SKM-1 (cell line): ENCODE results near the gene G3BP1.
"Not testable (repeated sequence)": the region's sequence is repeated elsewhere in the genome, so short reads cannot be mapped to it uniquely, and the experiment has no call there.

Experiments
- DNase-seq: peaks from one replicate; lab custom pipeline; 2025; ENCODE audit not compliant: unreplicated experiment; lab: John Stamatoyannopoulos, UW

The G3BP1 gene

DNA sequence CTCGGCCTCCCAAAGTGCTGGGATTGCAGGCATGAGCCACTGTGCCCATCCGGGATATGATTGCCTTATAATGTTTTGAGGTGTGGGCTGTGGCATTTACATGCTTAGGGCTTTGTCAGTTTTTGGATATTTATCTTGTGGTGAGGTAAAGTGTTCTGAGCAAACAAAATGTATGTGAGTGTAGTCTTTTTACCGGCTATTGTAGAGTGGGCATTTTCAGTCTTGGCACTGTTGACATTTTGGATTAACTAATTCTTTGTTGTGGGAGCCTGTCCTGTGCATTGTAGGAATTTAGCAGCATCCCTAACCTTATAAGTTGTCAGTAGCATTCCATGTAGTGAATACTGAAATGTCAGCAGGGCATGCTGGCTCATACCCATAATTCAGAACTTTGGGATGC lies 21.6 kb downstream of the G3BP1 start:
- no peak for DNase-seq

DNA sequence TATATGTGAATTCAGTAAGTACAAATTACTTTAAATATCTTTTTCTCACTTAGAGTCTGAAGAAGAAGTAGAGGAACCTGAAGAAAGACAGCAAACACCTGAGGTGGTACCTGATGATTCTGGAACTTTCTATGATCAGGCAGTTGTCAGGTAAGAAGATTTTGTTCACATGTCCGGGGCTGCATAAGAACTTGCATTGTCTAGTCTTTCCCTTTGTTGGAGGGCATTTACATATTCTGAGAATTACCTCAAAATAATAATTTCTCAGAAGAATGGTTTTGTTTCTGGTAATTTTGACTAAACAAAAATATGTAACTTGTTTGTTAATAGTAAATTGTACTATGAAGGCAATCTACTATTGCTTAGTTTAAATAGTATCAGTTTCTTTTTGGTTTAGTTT lies 23.7 kb downstream of the G3BP1 start:
- no peak for DNase-seq

DNA sequence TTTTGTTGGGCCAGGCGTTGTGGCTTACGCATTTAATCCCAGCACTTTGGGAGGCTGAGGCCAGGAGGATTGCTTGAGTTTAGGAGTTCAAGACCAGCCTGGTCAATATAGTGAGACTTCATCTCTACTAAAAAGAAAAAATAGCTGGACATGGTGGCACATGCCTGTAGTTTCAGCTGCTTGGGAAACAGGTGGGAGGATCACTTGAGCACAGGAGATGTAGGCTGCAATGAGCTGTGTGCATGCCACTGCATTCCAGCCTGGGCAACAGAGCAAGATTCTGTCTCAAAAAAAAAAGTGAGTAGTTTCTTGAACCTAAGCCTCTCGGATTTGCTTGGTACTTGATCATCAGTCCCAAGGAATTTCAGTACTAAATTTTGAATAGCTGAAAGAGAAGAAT lies 26.9 kb downstream of the G3BP1 start:
- DNase-seq: no peak

DNA sequence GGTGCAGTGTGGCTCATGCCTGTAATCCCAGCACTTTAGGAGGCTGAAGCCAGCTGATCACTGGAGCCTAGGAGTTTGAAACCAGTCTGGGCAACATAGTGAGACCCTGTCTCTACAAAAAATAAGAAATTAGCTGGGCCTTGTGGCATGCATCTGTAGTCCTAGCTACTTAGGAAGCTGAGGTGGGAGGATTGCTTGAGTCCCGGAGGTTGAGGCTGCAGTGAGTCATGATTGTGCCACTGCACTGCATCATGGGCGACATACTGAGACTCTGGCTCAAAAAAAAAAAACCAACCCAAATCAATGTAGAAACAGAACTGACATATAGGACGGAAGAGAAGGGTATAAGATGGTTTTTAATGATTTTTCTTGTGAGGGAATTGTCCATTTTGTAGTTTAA lies 27.7 kb downstream of the G3BP1 start:
- DNase-seq: no peak

DNA sequence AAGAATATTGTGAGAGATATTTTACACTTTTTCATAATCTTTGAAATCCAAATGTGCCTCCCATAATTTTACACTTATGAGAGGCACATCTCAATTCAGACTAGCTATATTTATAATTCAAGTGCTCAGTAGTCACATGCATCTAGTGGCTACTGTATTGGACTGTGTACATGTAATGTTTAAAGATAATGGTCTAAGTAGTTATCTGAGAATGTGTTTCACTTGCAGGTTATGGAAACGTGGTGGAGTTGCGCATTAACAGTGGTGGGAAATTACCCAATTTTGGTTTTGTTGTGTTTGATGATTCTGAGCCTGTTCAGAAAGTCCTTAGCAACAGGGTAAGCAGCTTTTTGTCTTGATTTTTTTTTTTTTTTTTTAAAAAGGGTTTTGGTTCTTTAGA lies 28.8 kb downstream of the G3BP1 start:
- DNase-seq: no peak

DNA sequence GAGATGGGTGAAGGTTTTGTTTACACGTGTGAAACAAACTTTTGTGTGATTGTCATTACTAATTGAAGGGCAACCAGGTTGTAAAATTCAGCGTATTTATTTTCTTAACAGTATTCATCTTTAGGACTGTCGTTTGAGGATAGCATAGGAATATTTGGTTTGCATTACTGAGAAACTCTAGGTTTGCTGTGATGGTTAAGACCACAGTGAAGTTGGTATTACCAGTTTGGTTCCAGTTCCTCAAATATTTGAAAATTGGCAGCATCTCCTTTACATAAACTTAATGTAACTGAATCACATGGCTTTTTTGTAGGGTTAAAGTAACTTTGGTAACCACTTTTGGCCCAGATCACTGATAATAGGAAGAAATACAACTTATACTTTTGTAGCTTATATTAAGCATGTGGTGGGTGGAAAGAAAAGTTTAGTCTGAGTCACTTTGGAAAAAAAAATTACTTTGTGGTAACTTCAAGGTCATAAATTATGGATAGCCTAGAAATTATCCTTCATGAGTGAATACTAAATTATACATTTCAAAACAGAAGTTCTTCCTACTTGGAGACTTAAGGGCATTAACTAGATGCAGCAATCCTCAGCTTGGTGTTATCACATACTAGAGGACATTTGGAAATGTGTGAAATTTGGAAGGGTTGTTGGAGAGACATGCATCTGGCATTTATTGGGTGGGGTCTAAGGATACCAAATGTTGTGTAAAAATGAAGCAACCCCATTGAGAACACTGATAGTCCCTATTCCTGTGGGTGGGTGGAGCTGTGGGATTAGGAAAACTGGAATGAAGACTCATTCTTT lies 33.9 kb downstream of the G3BP1 start:
- no peak for DNase-seq

DNA sequence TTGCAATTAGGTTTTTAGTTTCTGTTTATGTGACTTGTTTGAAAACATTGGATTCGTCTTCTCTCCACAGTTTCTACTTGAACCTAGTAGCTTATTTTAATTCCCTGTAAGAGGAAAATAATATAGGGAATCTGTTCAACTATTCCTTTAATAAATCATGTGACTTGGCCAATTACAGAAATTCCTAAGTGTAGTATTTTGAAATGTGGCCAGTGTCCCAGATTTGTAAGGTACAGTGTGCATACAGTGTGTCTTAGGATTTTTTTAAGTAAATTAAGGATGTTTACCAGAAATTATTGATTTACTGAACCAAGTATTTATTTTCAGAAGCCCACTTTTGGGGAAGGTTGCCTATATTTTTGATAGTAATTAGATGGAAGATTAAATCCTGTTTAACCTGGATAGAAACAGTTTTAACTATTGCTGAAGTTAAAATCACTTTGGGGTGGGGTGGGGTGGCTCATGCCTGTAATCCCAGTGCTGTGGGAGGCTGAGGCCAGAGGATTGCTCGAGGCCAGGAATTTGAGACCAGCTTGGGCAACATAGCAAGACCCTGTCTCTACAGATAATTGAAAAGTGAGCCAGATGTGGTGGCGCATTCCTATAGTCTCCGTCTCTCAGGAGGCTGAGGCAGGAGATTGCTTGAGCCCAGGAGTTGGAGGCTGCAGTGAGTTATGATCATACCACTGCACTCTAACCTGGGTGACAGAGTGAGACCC lies 36.9 kb downstream of the G3BP1 start:
- no peak for DNase-seq

DNA sequence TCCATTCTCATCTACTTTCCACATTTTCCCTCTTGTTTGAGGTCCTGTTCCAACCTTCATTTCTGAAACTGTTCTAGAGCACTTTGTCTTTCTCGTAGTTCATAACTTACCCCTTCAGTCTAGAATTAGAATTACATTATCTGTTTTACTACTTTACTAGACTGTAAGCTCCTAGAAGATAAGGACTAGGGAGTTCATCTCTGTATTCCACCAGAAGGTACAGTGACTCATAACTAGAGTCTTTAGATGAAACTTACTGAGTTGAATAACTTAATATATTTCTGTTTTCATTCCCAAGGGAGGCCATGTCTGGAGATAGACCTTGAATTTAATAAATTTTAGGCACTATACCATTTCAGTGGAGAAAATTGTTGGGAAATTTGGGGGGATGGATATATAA lies 38.7 kb downstream of the G3BP1 start:
- DNase-seq: no peak

DNA sequence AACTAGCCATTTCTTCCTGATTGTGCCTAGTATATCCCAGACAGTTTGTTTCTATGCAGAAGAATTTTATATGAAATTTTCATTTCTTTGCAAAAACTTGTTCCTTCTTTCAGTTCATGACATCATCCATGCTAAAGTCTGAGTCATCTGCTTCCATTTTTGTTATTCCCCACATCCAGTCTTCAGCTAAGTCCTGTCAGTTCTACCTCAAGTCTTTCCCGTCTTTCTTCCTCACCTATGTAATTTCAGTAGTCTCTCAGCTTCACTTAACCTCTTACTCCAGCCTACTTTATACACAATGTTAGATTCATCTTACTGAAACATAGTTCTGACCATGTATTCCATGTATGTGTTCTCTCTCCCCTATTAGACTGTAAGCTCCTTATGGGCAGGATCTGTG lies 39.1 kb downstream of the G3BP1 start:
- DNase-seq: no peak

DNA sequence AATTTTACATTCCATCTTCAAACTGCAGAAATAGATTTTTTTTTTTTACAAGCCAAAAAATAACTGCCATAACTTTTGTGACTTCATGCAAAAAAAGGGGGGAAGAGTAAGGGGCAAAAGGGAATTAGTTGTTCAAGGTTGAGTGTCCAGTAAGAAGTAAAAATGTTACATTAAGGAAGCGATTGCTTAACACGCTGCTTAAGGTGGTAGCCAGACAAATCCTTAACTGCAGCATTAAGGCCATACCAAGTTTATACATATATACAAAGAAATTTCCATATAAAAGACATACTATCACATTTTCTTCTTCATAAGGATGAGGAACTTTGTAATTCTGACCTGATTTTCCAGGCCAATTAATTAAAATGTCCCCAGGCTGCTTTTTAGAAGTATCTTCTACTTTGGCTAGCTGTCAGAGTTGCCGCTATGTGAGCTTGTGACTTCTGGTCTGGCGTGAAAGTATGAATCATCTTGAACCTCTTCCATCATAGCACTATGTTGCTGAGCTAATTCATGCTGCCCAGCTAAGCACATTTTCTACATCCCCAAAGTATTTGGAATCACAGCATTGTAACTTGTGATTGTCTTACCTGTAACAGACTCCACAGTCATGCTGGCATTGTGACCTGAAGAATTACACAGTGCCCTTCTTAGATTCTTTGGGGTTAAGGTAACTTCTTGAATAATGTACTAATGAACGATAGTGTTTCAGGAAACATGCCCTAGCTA lies 40.0 kb downstream of the G3BP1 start:
- DNase-seq: no peak

DNA sequence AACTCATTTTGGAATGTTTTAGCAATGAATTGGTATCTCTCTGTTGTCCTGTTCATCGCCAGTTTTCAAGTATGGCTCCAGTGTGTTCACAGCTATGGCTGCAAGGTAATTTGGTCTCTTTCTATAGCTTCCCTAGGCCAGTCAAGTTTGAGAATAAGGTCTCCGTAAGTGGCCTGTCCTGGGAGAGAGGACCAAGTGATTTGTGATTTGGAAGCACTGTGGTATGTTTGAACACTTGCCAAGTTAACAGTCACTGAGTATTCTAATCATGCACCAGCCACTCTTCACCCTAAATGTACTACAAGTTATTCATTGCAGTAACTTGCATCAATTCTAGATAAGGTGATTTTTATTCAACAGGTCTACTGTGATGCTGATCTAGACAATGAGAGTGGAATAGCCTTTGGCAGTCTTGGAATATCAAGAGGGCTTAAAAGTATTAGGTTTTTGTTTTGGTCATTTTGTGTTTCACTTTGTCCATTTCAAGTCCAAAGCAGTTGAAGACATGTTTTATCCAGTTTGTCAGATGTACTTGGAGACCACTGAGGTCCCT lies 41.1 kb downstream of the G3BP1 start:
- no peak for DNase-seq

DNA sequence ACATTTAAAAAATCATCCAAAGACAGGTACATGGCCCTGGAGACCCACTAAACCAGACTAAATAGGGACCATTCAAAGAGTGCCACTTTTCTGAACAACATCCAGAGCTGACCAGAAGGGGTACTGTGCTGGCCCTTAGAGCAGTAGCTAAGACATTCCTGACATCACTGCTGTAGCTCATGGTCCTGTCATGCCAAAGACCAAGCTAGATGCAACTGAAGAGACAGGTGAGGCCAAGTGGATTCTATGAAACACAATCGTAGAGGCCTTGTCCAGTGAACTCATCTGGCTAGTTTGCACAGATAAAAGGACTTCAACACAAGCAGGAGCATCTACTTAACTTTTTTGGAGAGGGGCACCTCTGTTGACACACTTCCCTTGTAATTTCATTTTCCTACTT lies 43.3 kb downstream of the G3BP1 start:
- DNase-seq: no peak

DNA sequence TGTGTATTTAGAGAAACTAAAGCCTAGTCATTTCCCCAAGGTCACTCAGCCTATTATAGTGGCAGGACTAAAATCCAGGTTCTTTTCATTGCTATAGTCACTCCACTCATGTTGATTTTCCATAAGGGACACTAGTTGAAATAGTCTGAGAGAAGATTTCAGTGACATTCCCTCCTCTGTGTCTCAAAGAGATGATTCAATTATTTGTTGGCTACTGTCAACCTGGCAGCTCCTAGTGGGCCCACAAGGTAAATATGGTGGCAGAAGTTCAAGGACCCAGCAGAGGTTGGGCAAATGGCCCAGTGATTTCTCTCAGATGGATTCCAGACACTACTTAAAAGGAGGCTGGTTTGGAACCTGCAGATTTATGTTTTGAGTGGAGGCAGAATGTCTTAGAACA lies 48.1 kb downstream of the G3BP1 start:
- no peak for DNase-seq

DNA sequence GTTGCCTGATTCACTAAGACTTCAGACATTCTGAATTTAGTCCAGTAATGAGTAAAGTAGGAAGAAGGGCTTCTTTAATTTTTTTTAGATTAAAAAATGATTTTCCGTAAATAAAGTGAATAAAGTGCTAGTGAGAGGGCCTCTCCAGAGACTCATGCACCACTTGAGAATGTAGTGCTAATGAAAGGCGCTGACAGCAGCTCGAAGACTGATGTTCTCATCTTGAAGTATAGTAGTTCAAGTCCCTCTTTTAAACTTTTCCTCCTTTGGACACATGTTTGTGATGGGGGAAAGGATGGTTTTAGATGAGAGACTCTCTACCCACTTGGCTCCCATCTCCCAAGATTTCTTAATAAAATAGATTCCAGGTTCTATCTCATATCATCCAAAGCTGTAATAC lies 48.5 kb downstream of the G3BP1 start:
- DNase-seq: no peak

DNA sequence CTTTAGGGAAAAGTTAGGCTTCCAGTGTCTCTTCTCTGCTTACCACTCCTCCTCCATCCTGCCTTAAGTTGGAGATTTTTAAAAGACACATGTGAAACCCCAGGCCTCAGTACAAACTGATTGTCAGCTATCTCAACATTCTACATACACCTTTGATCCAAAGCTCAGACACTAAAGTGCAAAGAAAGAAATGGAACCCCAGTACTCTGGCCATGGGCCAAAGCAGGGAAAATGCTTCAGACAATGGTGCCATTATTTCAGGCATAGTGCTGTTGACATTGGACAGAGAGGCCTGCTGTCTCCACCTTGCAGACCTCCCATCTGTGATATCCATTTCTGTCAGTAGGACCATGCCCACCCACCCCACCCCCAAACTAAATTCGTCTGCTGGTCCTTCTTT lies 49.1 kb downstream of the G3BP1 start:
- DNase-seq: no peak

DNA sequence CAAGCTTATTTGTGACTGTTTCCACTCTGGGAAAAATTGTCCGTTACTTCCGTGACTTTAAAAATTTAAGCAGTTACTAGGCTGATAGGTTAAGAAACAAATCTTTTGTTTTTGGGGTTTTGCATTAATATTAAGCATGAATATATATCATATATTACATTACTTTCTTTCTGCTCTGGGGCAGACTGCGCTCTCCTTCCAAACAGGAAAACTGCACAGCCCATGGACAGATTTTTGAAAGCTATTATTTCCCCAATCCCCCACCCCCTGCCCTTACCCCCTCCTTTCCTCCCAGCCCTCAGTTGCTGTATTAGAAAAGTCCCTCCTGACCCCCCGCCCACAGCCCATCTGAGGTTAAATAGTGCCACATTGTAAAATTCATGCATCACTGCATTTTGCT lies 50.4 kb downstream of the G3BP1 start:
- no peak for DNase-seq

DNA sequence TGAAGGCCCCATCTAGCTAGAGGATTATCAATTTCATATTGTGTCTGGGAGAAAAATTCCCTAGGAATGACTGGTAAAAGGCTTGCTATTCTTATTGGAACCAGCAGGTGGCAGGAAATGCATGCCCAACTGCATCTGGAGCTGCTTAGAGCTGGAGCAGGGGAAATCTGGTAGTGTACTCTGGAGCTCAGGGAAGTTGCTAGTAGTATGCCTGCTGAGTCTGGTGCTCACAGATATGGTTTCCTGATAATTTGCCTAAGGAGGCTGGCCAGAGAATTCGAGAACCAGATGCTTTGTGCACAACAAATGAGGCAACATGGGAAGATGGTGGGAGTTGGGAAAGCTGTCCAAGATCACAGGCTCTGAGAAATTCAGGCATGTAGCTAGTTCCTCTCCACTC lies 53.7 kb downstream of the G3BP1 start:
- no peak for DNase-seq

DNA sequence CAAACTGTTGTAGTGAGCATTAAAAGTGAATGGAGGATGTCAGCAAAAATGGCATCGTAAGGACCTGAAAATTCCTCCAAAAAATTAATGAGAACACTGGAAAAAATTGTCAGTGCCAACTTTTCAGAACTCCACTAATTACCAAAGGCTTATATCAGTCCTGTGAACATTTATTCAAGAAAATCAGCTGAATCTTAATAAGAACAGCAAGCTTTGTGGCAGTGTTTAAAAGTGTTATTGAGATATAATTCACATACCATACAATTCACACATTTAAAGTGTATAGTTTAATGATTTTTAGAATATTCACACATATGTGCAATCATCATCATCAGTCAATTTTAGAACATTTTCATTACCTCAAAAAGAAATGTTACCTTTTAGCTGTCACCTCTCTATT lies 57.6 kb downstream of the G3BP1 start:
- DNase-seq: no peak

DNA sequence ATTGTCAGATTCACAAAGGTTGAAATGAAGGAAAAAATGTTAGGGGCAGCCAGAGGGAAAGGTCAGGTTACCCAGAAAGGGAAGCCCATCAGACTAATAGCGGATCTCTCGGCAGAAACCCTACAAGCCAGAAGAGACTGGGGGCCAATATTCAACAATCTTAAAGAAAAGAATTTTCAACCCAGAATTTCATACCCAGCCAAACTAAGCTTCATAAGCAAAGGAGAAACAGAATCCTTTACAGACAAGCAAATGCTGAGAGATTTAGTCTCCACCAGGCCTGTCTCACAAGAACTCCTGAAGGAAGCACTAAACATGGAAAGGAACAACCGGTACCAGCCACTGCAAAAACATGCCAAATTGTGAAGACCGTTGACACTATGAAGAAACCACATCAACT lies 61.1 kb downstream of the G3BP1 start:
- DNase-seq: not testable (repeated sequence)

DNA sequence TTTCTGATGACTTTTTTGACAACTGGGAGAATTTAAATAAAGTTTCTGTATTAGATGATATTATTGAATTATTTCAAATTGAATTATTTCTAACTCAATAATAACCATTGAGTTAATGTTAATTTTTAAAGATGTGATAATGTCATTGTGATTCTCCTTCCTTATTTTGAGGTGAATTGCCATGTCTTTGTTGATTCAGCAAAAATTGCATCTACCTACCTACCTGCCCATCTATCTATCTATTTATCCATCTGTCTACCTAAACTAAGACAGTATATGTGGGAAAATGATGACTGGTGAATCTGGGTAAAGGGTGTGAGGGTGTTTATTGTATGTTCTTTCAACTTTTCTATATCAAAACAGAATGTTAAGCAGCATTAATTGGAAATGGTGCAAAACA lies 75.0 kb downstream of the G3BP1 start:
- no peak for DNase-seq

DNA sequence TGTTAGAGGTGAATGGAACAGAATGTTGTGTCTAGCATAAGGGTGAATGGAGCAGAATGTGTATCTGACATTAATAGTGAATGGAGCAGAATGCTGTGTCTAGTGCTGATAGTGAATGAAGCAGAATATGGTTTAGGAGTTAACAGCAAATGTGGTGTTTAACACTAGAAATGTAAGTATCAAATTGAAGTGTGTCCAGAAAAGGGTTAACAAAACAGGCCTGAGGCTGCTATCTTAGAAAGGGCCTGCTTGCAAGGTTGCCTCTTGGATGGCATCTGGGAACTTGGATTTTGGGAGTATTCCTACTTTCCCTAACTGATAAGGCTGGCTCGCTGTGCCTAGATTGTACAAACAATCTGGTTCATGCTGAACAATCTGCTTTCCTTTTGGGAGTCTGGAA lies 76.1 kb downstream of the G3BP1 start:
- DNase-seq: no peak

DNA sequence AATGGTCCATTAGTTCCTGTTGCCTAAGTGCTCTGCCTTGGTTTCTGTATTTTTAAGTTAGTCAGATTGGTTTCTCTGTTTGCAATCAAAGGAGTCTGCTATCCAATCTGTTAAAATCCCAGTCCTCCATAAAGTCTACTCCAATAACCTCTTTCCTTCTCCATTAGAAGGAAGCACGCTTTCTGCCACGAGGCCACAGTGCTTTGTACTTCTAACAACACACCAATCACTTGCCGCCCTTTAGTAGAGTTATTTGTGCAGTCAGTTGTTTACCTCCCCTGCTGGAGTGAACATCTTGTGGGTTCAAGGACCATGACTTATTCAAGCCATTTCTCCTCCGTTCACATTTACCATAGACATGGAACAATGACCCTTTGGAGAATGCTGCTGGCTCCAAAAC lies 83.9 kb downstream of the G3BP1 start:
- no peak for DNase-seq
